ENCODE results near the gene LMO2. TPM values are rescaled to one million over a fixed set of nuclear protein-coding genes. Genes with fewer than 3 reads are reported as not detected.
A peak's percentile ranks its signal among the peaks of the same experiment; 100 is the strongest.
"Not testable (repeated sequence)": the region's sequence is repeated elsewhere in the genome, so short reads cannot be mapped to it uniquely, and the experiment has no call there.

Gene LMO2
- total RNA-seq, 2 experiments from 2014 or later, result 0.14 to 0.21 TPM

- not testable (repeated sequence) for H3K9me3 Mint-ChIP-seq, H3K36me3 Mint-ChIP-seq, H3K27ac Mint-ChIP-seq, H3K4me1 Mint-ChIP-seq, H3K4me3 Mint-ChIP-seq, DNase-seq
- H3K27me3 Mint-ChIP-seq, result peaks cover 23% of the 10 kb centered on the region
Measured at GRCh38 chr11:33838234-33838633, 53.6 kb downstream of the LMO2 start.

GRCh38 chr11:33837334-33837733 lies 54.5 kb downstream of the LMO2 start:
- not testable (repeated sequence) for H3K36me3 Mint-ChIP-seq

GRCh38 chr11:33835143-33835878 lies 56.6 kb downstream of the LMO2 start:
- H3K27me3 Mint-ChIP-seq, result peaks cover 37% of the 10 kb centered on the region
- no peaks in the 10 kb centered on the region for H3K9me3 Mint-ChIP-seq
- no peak overlapping the region for H3K27ac Mint-ChIP-seq
- no peaks in the 10 kb centered on the region for H3K36me3 Mint-ChIP-seq
- H3K4me3 Mint-ChIP-seq, result no peak overlapping the region
- no peaks in the 10 kb centered on the region for H3K4me1 Mint-ChIP-seq
- no peak for DNase-seq

More at GRCh38 chr11:33837334-33837733, 54.5 kb downstream of the LMO2 start:
- not testable (repeated sequence) for H3K9me3 Mint-ChIP-seq, H3K27ac Mint-ChIP-seq, H3K4me3 Mint-ChIP-seq, DNase-seq, H3K4me1 Mint-ChIP-seq
- H3K27me3 Mint-ChIP-seq, result peaks cover 30% of the 10 kb centered on the region

- H3K4me3 Mint-ChIP-seq, result no peak overlapping the region
- peaks cover 48% of the 10 kb centered on the region for H3K27me3 Mint-ChIP-seq
- H3K27ac Mint-ChIP-seq, result no peak overlapping the region
- H3K36me3 Mint-ChIP-seq, result peaks cover 1% of the 10 kb centered on the region
- no peaks in the 10 kb centered on the region for H3K9me3 Mint-ChIP-seq
- DNase-seq, result no peak
- H3K4me1 Mint-ChIP-seq, result peaks cover 3% of the 10 kb centered on the region
Measured at GRCh38 chr11:33832676-33833075, 59.2 kb downstream of the LMO2 start.

GRCh38 chr11:33830903-33831648 lies 60.8 kb downstream of the LMO2 start:
- Mint-ChIP-seq H3K4me1 (peaks cover 3% of the 10 kb centered on the region), H3K4me3 (no peak overlapping the region), H3K36me3 (peaks cover 1% of the 10 kb centered on the region), H3K27ac (no peak overlapping the region), H3K27me3 (peaks cover 60% of the 10 kb centered on the region), H3K9me3 (no peaks in the 10 kb centered on the region)
- DNase-seq, result no peak

- peak; percentile 47 for DNase-seq
- H3K36me3 Mint-ChIP-seq, result peaks cover 1% of the 10 kb centered on the region
- peaks cover 3% of the 10 kb centered on the region for H3K4me1 Mint-ChIP-seq
- no peaks in the 10 kb centered on the region for H3K9me3 Mint-ChIP-seq
- H3K4me3 Mint-ChIP-seq, result peak overlapping the region; percentile 78
- H3K27me3 Mint-ChIP-seq, result peaks cover 73% of the 10 kb centered on the region
- no peak overlapping the region for H3K27ac Mint-ChIP-seq
Measured at GRCh38 chr11:33829430-33830141, 62.3 kb downstream of the LMO2 start.

- DNase-seq, result no peak
- H3K4me1 Mint-ChIP-seq, result peaks cover 3% of the 10 kb centered on the region
- H3K27me3 Mint-ChIP-seq, result peaks cover 81% of the 10 kb centered on the region
- peaks cover 1% of the 10 kb centered on the region for H3K36me3 Mint-ChIP-seq
- H3K9me3 Mint-ChIP-seq, result no peaks in the 10 kb centered on the region
- H3K27ac Mint-ChIP-seq, result no peak overlapping the region
- peak overlapping the region; percentile 20 for H3K4me3 Mint-ChIP-seq
Measured at GRCh38 chr11:33828604-33829429, 63.1 kb downstream of the LMO2 start.

GRCh38 chr11:33827206-33827605 lies 64.7 kb downstream of the LMO2 start:
- Mint-ChIP-seq H3K27me3 (peaks cover 84% of the 10 kb centered on the region), H3K36me3 (peaks cover 1% of the 10 kb centered on the region), H3K9me3 (no peaks in the 10 kb centered on the region), H3K27ac (no peak overlapping the region), H3K4me3 (no peak overlapping the region), H3K4me1 (peaks cover 3% of the 10 kb centered on the region)
- DNase-seq, result no peak

- H3K4me1 Mint-ChIP-seq, result peaks cover 3% of the 10 kb centered on the region
- H3K9me3 Mint-ChIP-seq, result no peaks in the 10 kb centered on the region
- DNase-seq, result no peak
- H3K36me3 Mint-ChIP-seq, result peaks cover 1% of the 10 kb centered on the region
- no peak overlapping the region for H3K27ac Mint-ChIP-seq
- H3K27me3 Mint-ChIP-seq, result peaks cover 77% of the 10 kb centered on the region
- H3K4me3 Mint-ChIP-seq, result no peak overlapping the region
Measured at GRCh38 chr11:33825854-33826560, 65.9 kb downstream of the LMO2 start.

- peaks cover 50% of the 10 kb centered on the region for H3K27me3 Mint-ChIP-seq
- not testable (repeated sequence) for H3K4me1 Mint-ChIP-seq, H3K9me3 Mint-ChIP-seq, H3K36me3 Mint-ChIP-seq, H3K27ac Mint-ChIP-seq, H3K4me3 Mint-ChIP-seq, DNase-seq
Measured at GRCh38 chr11:33822981-33823380, 68.9 kb downstream of the LMO2 start.

- H3K36me3 Mint-ChIP-seq, result no peaks in the 10 kb centered on the region
- no peak for DNase-seq
- peaks cover 23% of the 10 kb centered on the region for H3K27me3 Mint-ChIP-seq
- no peak overlapping the region for H3K27ac Mint-ChIP-seq
- no peaks in the 10 kb centered on the region for H3K4me1 Mint-ChIP-seq
- H3K9me3 Mint-ChIP-seq, result no peaks in the 10 kb centered on the region
- no peak overlapping the region for H3K4me3 Mint-ChIP-seq
Measured at GRCh38 chr11:33819278-33820035, 72.4 kb downstream of the LMO2 start.

Data from activated naive CD8-positive, alpha-beta T cell treated with anti-CD3 and anti-CD28 coated beads for 36 hours (primary cell).